ENCODE results near the gene CNTLN. TPM values are rescaled to one million over a fixed set of nuclear protein-coding genes. Genes with fewer than 3 reads are reported as not detected.

CNTLN gene
- 7.6 to 10.9 TPM (median 7.8 TPM) in 3 replicates for total RNA-seq
- long read RNA-seq, full-length matches to known transcripts = 1 of 3 reads
- long read RNA-seq, partial matches to known transcripts = 1 of 3 reads
- long read RNA-seq, other reads (novel, unspliced or antisense) = 1 of 3 reads

- Mint-ChIP-seq H3K27ac (ENCODE audit: unreplicated experiment) (peak within 1 kb of the TSS; percentile 81), H3K27me3 (ENCODE audit: low read depth) (no peaks in the 10 kb centered on the region), H3K36me3 (ENCODE audit: low read depth) (no peaks in the 10 kb centered on the region), H3K9me3 (ENCODE audit: low read depth) (no peaks in the 10 kb centered on the region), H3K4me3 (ENCODE audit: unreplicated experiment) (peak within 1 kb of the TSS; percentile 89), H3K4me1 (ENCODE audit: low read depth) (peaks cover 24% of the 10 kb centered on the region)
- DNase-seq (ENCODE audit: low spot score) = peak; percentile 96
- TF ChIP-seq CTCF (IDR thresholded peaks at IDR 0.05) = no peak
Measured at GRCh38 chr9:17134396-17135294, at the start of gene CNTLN. CNTLN (plus strand) TSS chr9:17135040; CDS start chr9:17135066, 26 bp downstream.

- H3K27me3 Mint-ChIP-seq (ENCODE audit: low read depth) = no peaks in the 10 kb centered on the region
- TF ChIP-seq CTCF (IDR thresholded peaks at IDR 0.05) = no peak
- no peaks in the 10 kb centered on the region for H3K36me3 Mint-ChIP-seq (ENCODE audit: low read depth)
- no peak overlapping the region for H3K4me3 Mint-ChIP-seq (ENCODE audit: unreplicated experiment)
- no peaks in the 10 kb centered on the region for H3K9me3 Mint-ChIP-seq (ENCODE audit: low read depth)
- no peak for DNase-seq (ENCODE audit: low spot score)
- H3K27ac Mint-ChIP-seq (ENCODE audit: unreplicated experiment) = no peak overlapping the region
- no peaks in the 10 kb centered on the region for H3K4me1 Mint-ChIP-seq (ENCODE audit: low read depth)
Measured at GRCh38 chr9:17088566-17088965, 46.3 kb upstream of the CNTLN start.

- H3K4me1 Mint-ChIP-seq (ENCODE audit: low read depth) = no peaks in the 10 kb centered on the region
Measured at GRCh38 chr9:17090041-17090440, 44.8 kb upstream of the CNTLN start.

GRCh38 chr9:17116400-17116837 lies 18.4 kb upstream of the CNTLN start:
- no peaks in the 10 kb centered on the region for H3K27me3 Mint-ChIP-seq (ENCODE audit: low read depth)
- H3K4me1 Mint-ChIP-seq (ENCODE audit: low read depth) = no peaks in the 10 kb centered on the region
- H3K36me3 Mint-ChIP-seq (ENCODE audit: low read depth) = no peaks in the 10 kb centered on the region
- TF ChIP-seq CTCF (IDR thresholded peaks at IDR 0.05) = peak; percentile 87
- H3K27ac Mint-ChIP-seq (ENCODE audit: unreplicated experiment) = no peak overlapping the region
- no peak for DNase-seq (ENCODE audit: low spot score)
- no peak overlapping the region for H3K4me3 Mint-ChIP-seq (ENCODE audit: unreplicated experiment)
- H3K9me3 Mint-ChIP-seq (ENCODE audit: low read depth) = peaks cover 2% of the 10 kb centered on the region

More at GRCh38 chr9:17090041-17090440, 44.8 kb upstream of the CNTLN start:
- H3K9me3 Mint-ChIP-seq (ENCODE audit: low read depth) = no peaks in the 10 kb centered on the region
- H3K27me3 Mint-ChIP-seq (ENCODE audit: low read depth) = no peaks in the 10 kb centered on the region
- no peak for TF ChIP-seq CTCF (IDR thresholded peaks at IDR 0.05)
- no peak for DNase-seq (ENCODE audit: low spot score)
- no peak overlapping the region for H3K27ac Mint-ChIP-seq (ENCODE audit: unreplicated experiment)
- no peak overlapping the region for H3K4me3 Mint-ChIP-seq (ENCODE audit: unreplicated experiment)
- H3K36me3 Mint-ChIP-seq (ENCODE audit: low read depth) = no peaks in the 10 kb centered on the region

GRCh38 chr9:17117372-17117771 lies 17.5 kb upstream of the CNTLN start:
- H3K27ac Mint-ChIP-seq (ENCODE audit: unreplicated experiment) = no peak overlapping the region
- H3K4me1 Mint-ChIP-seq (ENCODE audit: low read depth) = no peaks in the 10 kb centered on the region
- no peak for TF ChIP-seq CTCF (IDR thresholded peaks at IDR 0.05)
- H3K27me3 Mint-ChIP-seq (ENCODE audit: low read depth) = no peaks in the 10 kb centered on the region
- H3K36me3 Mint-ChIP-seq (ENCODE audit: low read depth) = no peaks in the 10 kb centered on the region
- DNase-seq (ENCODE audit: low spot score) = no peak
- no peak overlapping the region for H3K4me3 Mint-ChIP-seq (ENCODE audit: unreplicated experiment)
- H3K9me3 Mint-ChIP-seq (ENCODE audit: low read depth) = no peaks in the 10 kb centered on the region
